B cell (primary cell): ENCODE data around the gene DLG2.

Source experiments
- EZH2 ChIP-seq: IDR thresholded peaks from 2 replicates; pipeline ENCODE4 v1.6.1; 2012; ENCODE audit warnings: borderline replicate concordance, low read depth, mild to moderate bottlenecking, moderate library complexity, low read length; ENCODE audit not compliant: insufficient read depth, poor library complexity, severe bottlenecking
- TF ChIP-seq, protein P1 (sequence below): fragments of 200-600 bp; IDR thresholded peaks from one replicate; pipeline ENCODE4 v1.8.0; 2022; ENCODE audit warnings: antibody characterized with exemption, mild to moderate bottlenecking

DNA sequence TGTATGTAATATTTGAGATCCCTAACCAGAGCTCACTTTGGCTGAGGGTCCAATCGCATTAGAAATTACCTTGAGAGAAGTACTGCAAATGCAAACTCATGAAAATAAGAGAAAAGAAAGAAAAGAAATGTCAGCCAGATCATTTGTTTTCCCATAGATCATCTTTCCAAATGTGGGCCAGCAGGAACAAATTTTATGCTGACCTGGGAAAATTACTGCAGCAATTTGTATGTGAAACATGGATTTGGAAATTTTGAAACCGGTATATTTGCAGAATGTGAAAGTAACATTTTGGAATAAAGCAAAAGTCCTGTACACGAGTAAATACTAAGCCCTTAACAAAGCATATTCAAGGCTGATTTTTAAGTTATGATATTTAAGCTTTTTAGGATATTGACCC lies 1282.1 kb downstream of the DLG2 start:
- TF ChIP-seq EZH2: no peak
- TF ChIP-seq, protein P1, sequence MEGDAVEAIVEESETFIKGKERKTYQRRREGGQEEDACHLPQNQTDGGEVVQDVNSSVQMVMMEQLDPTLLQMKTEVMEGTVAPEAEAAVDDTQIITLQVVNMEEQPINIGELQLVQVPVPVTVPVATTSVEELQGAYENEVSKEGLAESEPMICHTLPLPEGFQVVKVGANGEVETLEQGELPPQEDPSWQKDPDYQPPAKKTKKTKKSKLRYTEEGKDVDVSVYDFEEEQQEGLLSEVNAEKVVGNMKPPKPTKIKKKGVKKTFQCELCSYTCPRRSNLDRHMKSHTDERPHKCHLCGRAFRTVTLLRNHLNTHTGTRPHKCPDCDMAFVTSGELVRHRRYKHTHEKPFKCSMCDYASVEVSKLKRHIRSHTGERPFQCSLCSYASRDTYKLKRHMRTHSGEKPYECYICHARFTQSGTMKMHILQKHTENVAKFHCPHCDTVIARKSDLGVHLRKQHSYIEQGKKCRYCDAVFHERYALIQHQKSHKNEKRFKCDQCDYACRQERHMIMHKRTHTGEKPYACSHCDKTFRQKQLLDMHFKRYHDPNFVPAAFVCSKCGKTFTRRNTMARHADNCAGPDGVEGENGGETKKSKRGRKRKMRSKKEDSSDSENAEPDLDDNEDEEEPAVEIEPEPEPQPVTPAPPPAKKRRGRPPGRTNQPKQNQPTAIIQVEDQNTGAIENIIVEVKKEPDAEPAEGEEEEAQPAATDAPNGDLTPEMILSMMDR: no peak
